H1 (cell line): Measurements from ENCODE around the gene PPP1R13B.

Experiments used
- CREB1 ChIP-seq: IDR thresholded peaks from 2 replicates; pipeline ENCODE4 v1.6.1; 2012; ENCODE audit warnings: inconsistent platforms
- EP300 ChIP-seq, 2 experiments: IDR thresholded peaks; 1 replicate in 1 of 2; 2 replicates in 1 of 2; pipeline ENCODE4 v1.6.1; 2011 to 2012; ENCODE audit warnings: low read depth in 2 of 2, low read length in 2 of 2, mild to moderate bottlenecking in 2 of 2, borderline replicate concordance in 1 of 2, inconsistent platforms in 1 of 2, moderate library complexity in 1 of 2
- FOSL1 ChIP-seq: IDR thresholded peaks from 2 replicates; pipeline ENCODE4 v1.6.1; 2011; ENCODE audit warnings: mild to moderate bottlenecking, low read depth, low read length, moderate library complexity; ENCODE audit not compliant: insufficient read depth
- GTF2F1 ChIP-seq: IDR thresholded peaks from 2 replicates; pipeline ENCODE4 v1.6.1; 2012; ENCODE audit warnings: low read depth, low read length, improper control_type of control experiment, borderline replicate concordance
- POLR2A ChIP-seq, 2 experiments: IDR thresholded peaks; 1 replicate in 1 of 2; 2 replicates in 1 of 2; pipeline ENCODE4 v1.6.1; 2011; ENCODE audit warnings: low read depth in 2 of 2, low read length in 2 of 2, mild to moderate bottlenecking in 2 of 2; ENCODE audit errors: control extremely low read depth in 1 of 2
- POLR2AphosphoS5 ChIP-seq: IDR thresholded peaks from 2 replicates; pipeline ENCODE4 v1.6.1; 2011; ENCODE audit warnings: low read depth, low read length
- RAD21 ChIP-seq, 2 experiments: IDR thresholded peaks in 1 of 2; conservative IDR thresholded peaks in 1 of 2; 2 replicates each; pipeline ENCODE4 v1.6.1; 2011; ENCODE audit warnings: low read depth in 2 of 2, low read length in 2 of 2, improper control_type of control experiment in 1 of 2, inconsistent platforms in 1 of 2, mild to moderate bottlenecking in 1 of 2, moderate library complexity in 1 of 2
- RFX5 ChIP-seq: IDR thresholded peaks from 2 replicates; pipeline ENCODE4 v1.6.1; 2011; ENCODE audit warnings: low read depth, low read length, improper control_type of control experiment, borderline replicate concordance
- RXRA ChIP-seq: IDR thresholded peaks from 2 replicates; pipeline ENCODE4 v1.6.1; 2011; ENCODE audit warnings: low read depth, mild to moderate bottlenecking, low read length, moderate library complexity; ENCODE audit not compliant: insufficient read depth
- TAF1 ChIP-seq: IDR thresholded peaks from 2 replicates; pipeline ENCODE4 v1.6.1; 2011; ENCODE audit warnings: mild to moderate bottlenecking, low read depth, low read length
- TBP ChIP-seq: IDR thresholded peaks from 2 replicates; pipeline ENCODE4 v1.6.1; 2011; ENCODE audit warnings: low read depth, low read length, improper control_type of control experiment
- TF ChIP-seq, protein P1 (sequence below), 3 experiments: IDR thresholded peaks; 1 replicate in 2 of 3; 2 replicates in 1 of 3; pipeline versions ENCODE4 v1.5.1 to v1.6.1; 2011; ENCODE audit warnings: low read length in 3 of 3, mild to moderate bottlenecking in 3 of 3, inconsistent platforms in 2 of 3, low read depth in 1 of 3, moderate library complexity in 1 of 3; ENCODE audit not compliant: insufficient read depth in 1 of 3; ENCODE audit errors: control extremely low read depth in 1 of 3
- TF ChIP-seq, protein P2 (sequence below): IDR thresholded peaks from 2 replicates; pipeline ENCODE4 v1.6.1; 2011; ENCODE audit warnings: low read depth, mild to moderate bottlenecking, low read length; ENCODE audit not compliant: insufficient read depth

DNA sequence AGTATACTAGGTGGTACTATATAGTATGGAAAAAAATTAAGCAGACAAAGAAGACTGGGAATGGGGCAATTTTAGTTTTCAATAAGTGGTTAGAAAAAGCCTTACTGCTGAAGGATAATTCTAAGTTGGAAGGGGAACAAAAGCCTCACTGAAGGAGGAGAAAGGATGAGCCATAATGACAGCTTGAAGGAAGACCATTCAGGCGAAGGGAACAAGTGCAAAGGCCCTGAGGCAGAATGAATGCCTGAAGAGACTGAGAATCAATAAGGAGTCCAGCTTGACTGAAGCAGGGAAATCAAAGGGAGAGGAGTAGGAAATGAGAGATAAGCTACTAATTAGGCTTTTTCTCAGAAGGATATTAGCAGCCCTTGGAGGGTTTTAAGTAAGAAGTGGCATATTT lies 28.5 kb downstream of the PPP1R13B start:
- TF ChIP-seq FOSL1 (no peak), RXRA (no peak), POLR2AphosphoS5 (no peak), TAF1 (no peak), GTF2F1 (no peak), CREB1 (no peak), RFX5 (no peak), POLR2A (IDR thresholded peaks at IDR 0.05; ENCODE audit: control extremely low read depth in 1 of 2, low read depth in 2 of 2, low read length in 2 of 2) (no peak), TBP (no peak), EP300 (IDR thresholded peaks at IDR 0.05; ENCODE audit: borderline replicate concordance in 1 of 2, low read depth in 2 of 2, low read length in 2 of 2) (no peak), RAD21 (IDR thresholded peaks at IDR 0.05 in 1 of 2, conservative IDR thresholded peaks at IDR 0.05 in 1 of 2; ENCODE audit: low read depth in 2 of 2, low read length in 2 of 2) (no peak)
- TF ChIP-seq, protein P1, sequence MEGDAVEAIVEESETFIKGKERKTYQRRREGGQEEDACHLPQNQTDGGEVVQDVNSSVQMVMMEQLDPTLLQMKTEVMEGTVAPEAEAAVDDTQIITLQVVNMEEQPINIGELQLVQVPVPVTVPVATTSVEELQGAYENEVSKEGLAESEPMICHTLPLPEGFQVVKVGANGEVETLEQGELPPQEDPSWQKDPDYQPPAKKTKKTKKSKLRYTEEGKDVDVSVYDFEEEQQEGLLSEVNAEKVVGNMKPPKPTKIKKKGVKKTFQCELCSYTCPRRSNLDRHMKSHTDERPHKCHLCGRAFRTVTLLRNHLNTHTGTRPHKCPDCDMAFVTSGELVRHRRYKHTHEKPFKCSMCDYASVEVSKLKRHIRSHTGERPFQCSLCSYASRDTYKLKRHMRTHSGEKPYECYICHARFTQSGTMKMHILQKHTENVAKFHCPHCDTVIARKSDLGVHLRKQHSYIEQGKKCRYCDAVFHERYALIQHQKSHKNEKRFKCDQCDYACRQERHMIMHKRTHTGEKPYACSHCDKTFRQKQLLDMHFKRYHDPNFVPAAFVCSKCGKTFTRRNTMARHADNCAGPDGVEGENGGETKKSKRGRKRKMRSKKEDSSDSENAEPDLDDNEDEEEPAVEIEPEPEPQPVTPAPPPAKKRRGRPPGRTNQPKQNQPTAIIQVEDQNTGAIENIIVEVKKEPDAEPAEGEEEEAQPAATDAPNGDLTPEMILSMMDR (IDR thresholded peaks at IDR 0.05; ENCODE audit: control extremely low read depth in 1 of 3, insufficient read depth in 1 of 3, low read depth in 1 of 3, low read length in 3 of 3): no peak
- TF ChIP-seq, protein P2, sequence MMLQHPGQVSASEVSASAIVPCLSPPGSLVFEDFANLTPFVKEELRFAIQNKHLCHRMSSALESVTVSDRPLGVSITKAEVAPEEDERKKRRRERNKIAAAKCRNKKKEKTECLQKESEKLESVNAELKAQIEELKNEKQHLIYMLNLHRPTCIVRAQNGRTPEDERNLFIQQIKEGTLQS: no peak
